GM12801 (cell line): ENCODE results near the gene PLCB3.

Experiments used
- TF ChIP-seq, protein P1 (sequence below): IDR thresholded peaks from one replicate; pipeline ENCODE4 v1.5.1; 2011; ENCODE audit warnings: control low read depth; ENCODE audit not compliant: insufficient read length; ENCODE audit errors: extremely low read depth

The PLCB3 gene

GRCh38 chr11:64285885-64286800, 34.8 kb downstream of the PLCB3 start:
- TF ChIP-seq, protein P1, sequence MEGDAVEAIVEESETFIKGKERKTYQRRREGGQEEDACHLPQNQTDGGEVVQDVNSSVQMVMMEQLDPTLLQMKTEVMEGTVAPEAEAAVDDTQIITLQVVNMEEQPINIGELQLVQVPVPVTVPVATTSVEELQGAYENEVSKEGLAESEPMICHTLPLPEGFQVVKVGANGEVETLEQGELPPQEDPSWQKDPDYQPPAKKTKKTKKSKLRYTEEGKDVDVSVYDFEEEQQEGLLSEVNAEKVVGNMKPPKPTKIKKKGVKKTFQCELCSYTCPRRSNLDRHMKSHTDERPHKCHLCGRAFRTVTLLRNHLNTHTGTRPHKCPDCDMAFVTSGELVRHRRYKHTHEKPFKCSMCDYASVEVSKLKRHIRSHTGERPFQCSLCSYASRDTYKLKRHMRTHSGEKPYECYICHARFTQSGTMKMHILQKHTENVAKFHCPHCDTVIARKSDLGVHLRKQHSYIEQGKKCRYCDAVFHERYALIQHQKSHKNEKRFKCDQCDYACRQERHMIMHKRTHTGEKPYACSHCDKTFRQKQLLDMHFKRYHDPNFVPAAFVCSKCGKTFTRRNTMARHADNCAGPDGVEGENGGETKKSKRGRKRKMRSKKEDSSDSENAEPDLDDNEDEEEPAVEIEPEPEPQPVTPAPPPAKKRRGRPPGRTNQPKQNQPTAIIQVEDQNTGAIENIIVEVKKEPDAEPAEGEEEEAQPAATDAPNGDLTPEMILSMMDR = no peak

DNA sequence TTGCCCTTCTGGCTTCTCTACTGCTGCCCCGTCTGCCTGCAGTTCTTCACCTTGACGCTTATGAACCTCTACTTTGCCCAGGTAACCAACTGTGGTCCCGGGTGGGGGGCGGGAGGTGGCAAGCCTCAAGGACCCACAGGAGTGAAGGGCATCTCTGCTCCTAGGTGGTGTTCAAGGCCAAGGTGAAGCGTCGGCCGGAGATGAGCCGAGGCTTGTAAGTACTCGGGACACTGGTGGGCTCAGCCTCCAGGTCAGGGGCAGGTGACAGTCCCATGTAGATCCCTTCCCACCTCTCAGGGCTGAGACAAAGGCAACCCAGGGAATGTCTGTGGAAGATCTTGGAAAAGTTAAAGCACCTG, 35.5 kb downstream of the PLCB3 start:
- TF ChIP-seq, protein P1 = no peak

DNA sequence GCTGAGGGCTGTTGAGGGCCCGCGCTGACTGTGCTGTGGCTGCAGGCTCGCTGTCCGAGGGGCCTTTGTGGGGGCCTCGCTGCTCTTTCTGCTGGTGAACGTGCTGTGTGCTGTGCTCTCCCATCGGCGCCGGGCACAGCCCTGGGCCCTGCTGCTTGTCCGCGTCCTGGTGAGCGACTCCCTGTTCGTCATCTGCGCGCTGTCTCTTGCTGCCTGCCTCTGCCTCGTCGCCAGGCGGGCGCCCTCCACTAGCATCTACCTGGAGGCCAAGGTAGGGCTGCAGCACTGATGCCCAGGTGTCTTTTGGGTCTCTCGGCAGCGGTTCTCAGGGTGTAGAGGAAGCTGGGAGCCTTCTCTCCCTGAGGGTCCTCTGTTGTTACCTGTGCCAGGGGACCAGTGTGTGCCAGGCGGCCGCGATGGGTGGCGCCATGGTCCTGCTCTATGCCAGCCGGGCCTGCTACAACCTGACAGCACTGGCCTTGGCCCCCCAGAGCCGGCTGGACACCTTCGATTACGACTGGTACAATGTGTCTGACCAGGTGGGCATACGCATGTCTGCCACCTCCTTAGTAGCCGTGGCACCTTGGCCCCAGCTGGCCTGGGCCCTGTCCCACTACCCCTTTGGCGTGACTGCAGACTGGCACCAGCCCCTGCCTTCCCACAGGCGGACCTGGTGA, 36.5 kb downstream of the PLCB3 start:
- TF ChIP-seq, protein P1 = no peak

DNA sequence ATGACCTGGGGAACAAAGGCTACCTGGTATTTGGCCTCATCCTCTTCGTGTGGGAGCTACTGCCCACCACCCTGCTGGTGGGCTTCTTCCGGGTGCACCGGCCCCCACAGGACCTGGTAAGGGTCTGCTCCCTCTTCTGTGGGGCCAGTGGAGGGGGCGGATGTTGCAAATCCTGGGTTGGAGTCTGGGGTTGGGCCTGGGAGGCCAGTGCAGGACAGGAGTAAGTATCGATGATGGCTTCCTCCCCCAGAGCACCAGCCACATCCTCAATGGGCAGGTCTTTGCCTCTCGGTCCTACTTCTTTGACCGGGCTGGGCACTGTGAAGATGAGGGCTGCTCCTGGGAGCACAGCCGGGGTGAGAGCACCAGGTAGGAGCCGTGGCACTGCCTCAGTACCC, 37.0 kb downstream of the PLCB3 start:
- TF ChIP-seq, protein P1 = no peak

GRCh38 chr11:64289002-64289564, 37.8 kb downstream of the PLCB3 start:
- TF ChIP-seq, protein P1 = no peak

- TF ChIP-seq, protein P1 = no peak
Measured at GRCh38 chr11:64290352-64291261, 39.3 kb downstream of the PLCB3 start.

GRCh38 chr11:64291262-64291751, 40.0 kb downstream of the PLCB3 start, which contains the start of gene KCNK4:
KCNK4 (plus strand) TSS chr11:64291302; CDS start chr11:64293019, 1,717 bp downstream.
- TF ChIP-seq, protein P1 = no peak
